ENCODE results near the gene LARP4.

DNA sequence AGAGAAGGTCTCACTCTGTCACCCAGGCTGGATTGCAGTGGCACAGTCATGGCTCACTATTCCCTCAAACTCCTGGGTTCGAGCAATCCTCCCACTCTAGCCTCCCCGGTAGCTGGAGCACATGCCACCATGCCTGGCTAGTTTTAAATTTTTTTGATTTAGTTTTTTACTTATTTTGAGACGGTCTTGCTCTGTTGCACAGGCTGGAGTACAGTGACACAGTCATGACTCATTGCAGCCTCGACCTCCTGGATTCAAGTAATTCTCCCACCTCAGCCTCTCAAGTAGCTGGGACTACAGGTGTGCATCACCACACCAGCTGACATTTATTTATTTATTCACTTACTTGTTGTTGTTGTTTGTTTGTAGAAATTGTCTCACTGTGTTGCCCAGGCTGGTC is 81.9 kb downstream of the LARP4 start:
- TF ChIP-seq, protein P1, sequence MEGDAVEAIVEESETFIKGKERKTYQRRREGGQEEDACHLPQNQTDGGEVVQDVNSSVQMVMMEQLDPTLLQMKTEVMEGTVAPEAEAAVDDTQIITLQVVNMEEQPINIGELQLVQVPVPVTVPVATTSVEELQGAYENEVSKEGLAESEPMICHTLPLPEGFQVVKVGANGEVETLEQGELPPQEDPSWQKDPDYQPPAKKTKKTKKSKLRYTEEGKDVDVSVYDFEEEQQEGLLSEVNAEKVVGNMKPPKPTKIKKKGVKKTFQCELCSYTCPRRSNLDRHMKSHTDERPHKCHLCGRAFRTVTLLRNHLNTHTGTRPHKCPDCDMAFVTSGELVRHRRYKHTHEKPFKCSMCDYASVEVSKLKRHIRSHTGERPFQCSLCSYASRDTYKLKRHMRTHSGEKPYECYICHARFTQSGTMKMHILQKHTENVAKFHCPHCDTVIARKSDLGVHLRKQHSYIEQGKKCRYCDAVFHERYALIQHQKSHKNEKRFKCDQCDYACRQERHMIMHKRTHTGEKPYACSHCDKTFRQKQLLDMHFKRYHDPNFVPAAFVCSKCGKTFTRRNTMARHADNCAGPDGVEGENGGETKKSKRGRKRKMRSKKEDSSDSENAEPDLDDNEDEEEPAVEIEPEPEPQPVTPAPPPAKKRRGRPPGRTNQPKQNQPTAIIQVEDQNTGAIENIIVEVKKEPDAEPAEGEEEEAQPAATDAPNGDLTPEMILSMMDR (IDR thresholded peaks at IDR 0.05), result no peak
- no peak for TF ChIP-seq POLR2A (IDR thresholded peaks at IDR 0.05)

All from uterus (tissue), 2 donors.